ENCODE results near the gene KCNJ18.
"Not testable (repeated sequence)": the region's sequence is repeated elsewhere in the genome, so short reads cannot be mapped to it uniquely, and the experiment has no call there.

KCNJ18 gene

DNA sequence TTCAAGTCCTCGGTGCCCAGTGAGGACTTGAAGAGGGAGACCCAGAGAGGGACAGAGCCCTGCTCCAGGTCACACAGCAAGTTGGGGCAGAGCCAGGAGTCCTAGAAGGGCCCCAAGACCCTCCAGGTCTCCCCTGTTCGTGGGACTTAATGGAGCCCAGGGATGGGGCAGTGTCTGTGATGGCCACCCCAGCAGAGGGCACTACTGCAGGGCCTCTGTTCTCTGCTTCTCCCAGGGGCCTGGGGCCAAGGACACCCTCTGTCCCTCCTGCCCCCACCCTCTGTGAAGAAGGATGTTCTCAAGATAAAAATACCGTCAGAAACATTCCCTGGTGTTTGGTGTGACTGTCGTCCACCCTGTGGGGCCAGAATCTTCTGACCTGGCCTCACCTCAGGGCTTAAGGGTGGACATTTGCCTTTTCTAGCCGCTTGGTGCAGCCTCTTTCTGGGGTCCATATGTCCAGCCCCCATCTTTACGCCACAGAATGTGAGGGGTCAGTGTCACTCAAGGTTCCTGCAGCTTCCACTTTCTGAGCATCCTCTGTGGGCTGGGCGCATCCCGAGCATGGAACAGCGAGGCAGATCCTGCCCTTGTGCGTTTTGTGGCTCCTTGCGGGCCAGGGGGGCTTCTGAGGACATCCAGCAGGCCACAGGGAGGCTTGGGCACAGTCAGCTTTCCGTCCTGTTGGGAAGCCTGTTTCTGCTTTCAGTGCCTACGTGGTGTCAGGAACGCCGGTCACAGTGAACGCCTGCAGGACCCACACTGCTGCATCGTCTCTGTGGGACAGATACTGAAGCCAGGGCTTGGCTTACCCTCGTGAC is at the start of gene KCNJ18:
KCNJ18 (plus strand) TSS at position 641 of the 821 bp plus-strand sequence. CDS start 10,264 bp downstream, outside the sequence.
- DNase-seq (ENCODE audit: low read depth): not testable (repeated sequence)

GRCh38 chr17:21648125-21648524 is 44.2 kb upstream of the KCNJ18 start:
- not testable (repeated sequence) for DNase-seq (ENCODE audit: low read depth)

DNA sequence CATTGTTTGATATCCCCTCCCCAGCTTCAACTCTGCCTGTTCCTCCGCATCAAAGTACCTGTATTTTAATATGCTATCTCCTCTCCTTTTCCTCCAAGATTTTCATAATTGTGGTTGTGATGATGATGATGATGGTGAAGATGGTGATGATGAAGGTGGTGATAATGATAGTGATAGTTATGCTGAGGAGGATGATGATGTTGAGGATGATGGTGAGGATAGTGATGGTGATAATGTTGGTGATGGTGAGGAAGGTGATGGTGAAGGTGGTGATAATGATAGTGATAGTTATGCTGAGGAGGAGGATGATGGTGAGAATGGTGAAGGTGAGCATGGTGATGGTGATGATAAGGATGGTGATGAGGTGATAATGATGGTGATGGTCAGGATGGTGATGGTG is 42.3 kb upstream of the KCNJ18 start:
- DNase-seq (ENCODE audit: low read depth): not testable (repeated sequence)

GRCh38 chr17:21652049-21652448 is 40.3 kb upstream of the KCNJ18 start:
- DNase-seq (ENCODE audit: low read depth): not testable (repeated sequence)

DNA sequence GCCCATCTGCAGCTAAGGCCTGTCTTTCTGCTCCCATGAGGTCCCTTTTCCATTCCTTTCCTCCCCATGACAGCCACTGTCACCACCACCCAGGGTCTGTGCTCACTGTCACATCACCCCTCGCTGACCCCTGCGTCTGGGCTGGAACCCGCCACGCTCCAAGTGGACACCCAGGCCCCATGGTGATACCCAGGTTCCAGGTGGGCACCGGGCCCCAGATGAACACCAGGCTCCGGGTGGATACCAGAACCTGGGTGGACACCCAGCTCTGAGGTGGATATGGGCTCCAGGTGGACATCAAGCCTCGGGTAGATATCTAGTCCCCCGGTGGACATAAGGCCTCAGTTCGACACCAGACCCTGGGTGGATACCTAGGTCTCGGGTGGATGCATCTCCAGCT is 39.1 kb upstream of the KCNJ18 start:
- DNase-seq (ENCODE audit: low read depth): not testable (repeated sequence)

GRCh38 chr17:21656518-21657309 is 35.6 kb upstream of the KCNJ18 start:
- DNase-seq (ENCODE audit: low read depth): not testable (repeated sequence)

DNA sequence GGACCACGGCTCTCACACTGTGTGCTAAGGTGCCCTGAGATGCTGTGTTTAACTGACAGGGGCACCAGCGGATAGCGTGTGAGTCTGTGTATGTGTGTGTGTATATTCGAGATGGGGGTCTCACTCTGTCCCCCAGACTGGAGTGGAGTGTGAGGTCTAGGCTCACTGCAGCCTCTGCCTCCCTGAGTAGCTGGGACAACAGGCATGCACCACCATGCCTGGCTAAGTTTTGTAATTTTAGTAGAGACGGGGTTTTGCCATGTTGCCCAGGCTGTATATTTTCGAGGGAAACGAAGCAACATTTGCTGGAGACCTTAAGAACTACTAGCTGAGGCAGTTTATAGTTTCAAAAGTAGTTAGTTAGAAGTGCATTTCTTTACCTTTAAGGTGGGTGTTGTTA is 32.7 kb upstream of the KCNJ18 start:
- not testable (repeated sequence) for DNase-seq (ENCODE audit: low read depth)

DNA sequence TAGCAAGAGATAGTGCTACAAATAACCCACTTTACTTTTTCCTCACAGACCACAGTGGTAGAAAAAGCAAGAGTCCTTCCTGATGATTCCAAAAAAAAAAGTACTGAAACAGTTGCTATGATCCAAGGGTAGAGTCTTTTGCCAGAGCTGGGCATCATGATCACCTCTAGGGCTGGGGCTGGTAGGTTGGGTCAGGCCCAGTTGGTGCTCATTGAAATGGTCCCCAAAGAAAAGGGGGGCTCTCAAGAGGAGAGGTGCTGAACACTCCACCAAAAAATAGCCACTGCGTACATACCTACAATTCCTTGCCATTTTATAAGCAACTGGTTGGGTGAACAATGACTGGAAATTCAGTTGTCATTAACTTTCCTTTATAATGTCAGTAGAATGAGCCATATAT is 30.9 kb upstream of the KCNJ18 start:
- not testable (repeated sequence) for DNase-seq (ENCODE audit: low read depth)

DNA sequence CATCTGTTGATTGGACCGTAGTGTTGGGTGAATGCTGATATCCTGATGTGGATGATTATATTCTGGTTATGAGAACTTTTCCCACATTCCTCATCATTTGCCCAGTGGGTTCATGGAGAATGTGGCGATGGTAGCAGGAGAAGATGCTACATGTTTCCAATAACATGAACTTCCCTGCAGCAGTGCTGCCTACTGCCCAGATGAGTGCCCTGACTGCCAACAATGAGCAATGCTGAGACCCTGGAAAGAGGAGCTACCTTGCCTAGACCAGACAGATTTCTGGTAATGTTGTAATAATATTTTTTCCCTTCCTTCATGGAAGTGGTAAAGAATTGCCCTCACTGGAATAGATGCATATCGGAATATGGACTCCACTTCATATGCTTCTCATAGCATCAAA is 29.2 kb upstream of the KCNJ18 start:
- not testable (repeated sequence) for DNase-seq (ENCODE audit: low read depth)

GRCh38 chr17:21663614-21664474 is 28.5 kb upstream of the KCNJ18 start:
- not testable (repeated sequence) for DNase-seq (ENCODE audit: low read depth)

DNA sequence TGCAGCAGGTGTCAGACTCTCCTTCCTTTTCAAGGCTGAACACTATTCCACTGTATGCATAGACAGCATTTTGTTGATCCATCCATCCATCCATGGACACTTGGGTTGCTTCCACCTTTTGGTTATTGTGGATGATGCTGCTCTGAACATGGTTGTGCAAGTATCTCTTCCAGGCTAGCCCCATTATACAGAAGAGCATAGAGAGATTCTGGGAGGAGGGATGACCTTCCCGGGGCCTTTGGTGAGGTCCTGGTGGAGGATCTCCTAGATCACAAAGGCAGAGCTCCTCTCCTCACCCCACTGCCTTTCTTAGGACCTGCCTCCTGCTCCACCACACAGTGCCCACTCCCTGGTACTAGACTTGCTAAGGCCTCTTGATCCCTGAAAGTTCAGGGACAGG is 27.2 kb upstream of the KCNJ18 start:
- DNase-seq (ENCODE audit: low read depth): not testable (repeated sequence)

DNA sequence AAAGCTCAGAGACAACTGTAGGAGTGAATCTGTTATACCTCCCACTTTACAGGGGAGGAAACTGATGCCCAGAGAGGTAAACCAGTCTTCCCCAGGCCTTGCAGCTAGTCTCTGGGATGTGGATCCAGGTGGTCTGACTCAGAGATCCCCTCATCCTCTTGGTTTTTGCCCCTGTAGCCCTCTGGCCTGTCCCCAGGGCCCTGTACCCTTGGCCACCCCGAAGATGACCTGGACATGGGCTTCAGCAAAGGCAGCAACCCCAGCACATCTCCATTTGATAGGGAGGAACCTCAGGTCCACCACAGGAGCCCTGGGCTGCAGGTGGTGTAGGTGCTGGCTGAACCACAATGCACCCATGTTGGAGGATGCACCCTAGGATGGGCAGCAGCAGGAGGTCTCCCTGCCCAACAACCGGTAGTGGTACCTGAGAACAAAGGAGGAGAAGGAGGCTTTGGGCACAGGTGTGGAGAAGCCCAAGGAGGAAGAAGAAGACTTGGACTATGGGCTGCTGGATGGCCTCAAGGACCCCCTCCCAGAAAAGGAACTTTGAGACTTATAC is 26.3 kb upstream of the KCNJ18 start:
- not testable (repeated sequence) for DNase-seq (ENCODE audit: low read depth)

DNA sequence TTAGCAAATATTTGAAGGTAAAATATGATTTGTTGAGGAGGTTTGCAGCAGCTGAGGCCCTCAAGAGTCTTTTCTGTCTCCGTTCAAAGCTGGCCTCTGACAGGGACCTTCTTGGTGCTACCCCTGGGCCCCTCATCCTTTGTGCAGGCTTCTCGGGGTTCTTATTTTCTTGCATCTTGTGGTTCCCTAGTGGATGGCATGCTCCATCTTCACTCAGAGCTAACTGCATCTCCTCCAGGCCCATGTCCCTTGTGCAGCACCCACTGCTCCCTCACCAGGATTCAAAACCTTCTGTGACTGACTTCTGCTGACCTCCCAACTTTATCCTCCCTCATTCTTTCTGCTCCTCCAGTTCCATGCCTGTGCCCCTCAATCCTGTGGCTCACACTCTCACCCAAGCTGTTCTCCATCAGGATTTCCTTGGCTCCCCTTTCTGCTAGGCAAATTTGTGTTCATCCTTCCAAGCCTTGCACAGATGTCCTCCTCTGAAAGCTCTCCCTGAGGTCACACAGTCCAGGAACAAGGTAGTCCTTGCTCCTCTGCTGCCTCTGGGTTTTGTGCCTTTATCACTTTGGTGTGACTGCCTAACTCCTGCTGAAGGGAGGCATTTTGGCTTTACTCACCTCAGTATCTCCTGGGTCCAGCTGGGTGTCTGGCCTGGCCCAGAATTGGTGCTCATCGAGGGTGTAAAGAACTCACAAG is 25.5 kb upstream of the KCNJ18 start:
- not testable (repeated sequence) for DNase-seq (ENCODE audit: low read depth)

- not testable (repeated sequence) for DNase-seq (ENCODE audit: low read depth)
Observed at GRCh38 chr17:21667413-21668117, 24.8 kb upstream of the KCNJ18 start.

DNA sequence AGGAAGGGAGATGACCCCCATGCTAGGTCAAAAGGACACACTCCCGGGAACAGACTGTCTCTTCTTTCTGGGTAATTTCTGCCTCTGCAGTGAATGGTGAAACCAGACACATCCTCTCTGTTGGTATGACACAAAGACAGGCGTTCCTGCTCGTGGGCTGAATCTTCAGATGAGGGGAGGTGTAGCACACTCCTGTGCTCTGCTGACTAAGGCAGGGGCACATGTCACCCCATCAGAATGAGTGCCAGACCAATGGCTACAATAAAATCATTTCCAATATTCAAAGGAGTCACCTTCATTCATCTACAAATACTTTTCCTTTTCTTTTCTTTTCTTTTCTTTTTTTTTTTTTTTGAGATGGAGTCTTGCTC is 24.2 kb upstream of the KCNJ18 start:
- DNase-seq (ENCODE audit: low read depth): not testable (repeated sequence)

GRCh38 chr17:21668746-21669508 is 23.4 kb upstream of the KCNJ18 start:
- not testable (repeated sequence) for DNase-seq (ENCODE audit: low read depth)

- not testable (repeated sequence) for DNase-seq (ENCODE audit: low read depth)
Observed at GRCh38 chr17:21669616-21670360, 22.5 kb upstream of the KCNJ18 start.

GRCh38 chr17:21670361-21671155 is 21.8 kb upstream of the KCNJ18 start:
- DNase-seq (ENCODE audit: low read depth): not testable (repeated sequence)
